H9 (cell line): Measurements from ENCODE around the gene GNAO1. TPM values are rescaled to one million over a fixed set of nuclear protein-coding genes. Genes with fewer than 3 reads are reported as not detected.

Source experiments
- DNase-seq: peaks from one replicate; pipeline ENCODE4 v3.0.0-alpha.2; 2017
- H2AFZ ChIP-seq: one replicate; pipeline ENCODE4 v1.6.1; 2013; ENCODE audit warnings: mild to moderate bottlenecking, low read length, control low read depth, moderate library complexity
- H2AK5ac ChIP-seq: 2 replicates; pipeline ENCODE4 v1.6.1; 2013; ENCODE audit warnings: low read length, control low read depth, mixed read lengths; ENCODE audit not compliant: insufficient read length
- H2BK120ac ChIP-seq: one replicate; pipeline ENCODE4 v1.6.1; 2013; ENCODE audit warnings: low read depth, mild to moderate bottlenecking, low read length, control low read depth, inconsistent platforms; ENCODE audit not compliant: poor library complexity, severe bottlenecking
- H2BK12ac ChIP-seq: 2 replicates; pipeline ENCODE4 v1.6.1; 2013; ENCODE audit warnings: low read length, control low read depth, mixed read lengths, low read depth; ENCODE audit not compliant: insufficient read length
- H2BK15ac ChIP-seq: 2 replicates; pipeline ENCODE4 v1.6.1; 2013; ENCODE audit warnings: low read depth, low read length, control low read depth
- H2BK20ac ChIP-seq: one replicate; pipeline ENCODE4 v1.6.1; 2013; ENCODE audit warnings: low read depth, mild to moderate bottlenecking, low read length, control low read depth, inconsistent platforms; ENCODE audit not compliant: poor library complexity, severe bottlenecking
- H2BK5ac ChIP-seq: 2 replicates; pipeline ENCODE4 v1.6.1; 2013; ENCODE audit warnings: low read length, control low read depth, mixed read lengths; ENCODE audit not compliant: insufficient read length
- H3K14ac ChIP-seq: 2 replicates; pipeline ENCODE4 v1.6.1; 2013; ENCODE audit warnings: low read length, control low read depth; ENCODE audit not compliant: insufficient read depth
- H3K18ac ChIP-seq: 2 replicates; pipeline ENCODE4 v1.6.1; 2013; ENCODE audit warnings: low read depth, mild to moderate bottlenecking, mixed read lengths, low read length, control low read depth; ENCODE audit not compliant: insufficient read length
- H3K23ac ChIP-seq: 2 replicates; pipeline ENCODE4 v1.6.1; 2013; ENCODE audit warnings: low read length, control low read depth, mixed read lengths, low read depth; ENCODE audit not compliant: insufficient read length
- H3K23me2 ChIP-seq: 2 replicates; pipeline ENCODE4 v1.6.1; 2013; ENCODE audit warnings: low read depth, mild to moderate bottlenecking, mixed read lengths, low read length, control low read depth; ENCODE audit not compliant: insufficient read length, poor library complexity, severe bottlenecking
- H3K27ac ChIP-seq: 2 replicates; pipeline ENCODE4 v1.5.1; 2013; ENCODE audit warnings: low read length, control low read depth, mixed read lengths, low read depth; ENCODE audit not compliant: insufficient read length
- H3K27me3 ChIP-seq: 2 replicates; pipeline ENCODE4 v1.6.1; 2013; ENCODE audit warnings: low read length, control low read depth, inconsistent platforms; ENCODE audit not compliant: insufficient read depth
- H3K4ac ChIP-seq: 2 replicates; pipeline ENCODE4 v1.6.1; 2013; ENCODE audit warnings: low read depth, mild to moderate bottlenecking, control low read depth, inconsistent platforms, low read length, moderate library complexity
- H3K4me1 ChIP-seq: 2 replicates; pipeline ENCODE4 v1.6.1; 2013; ENCODE audit warnings: low read length, control low read depth, inconsistent platforms; ENCODE audit not compliant: insufficient read depth
- H3K4me2 ChIP-seq: 2 replicates; pipeline ENCODE4 v1.6.1; 2013; ENCODE audit warnings: low read length, control low read depth, mixed read lengths; ENCODE audit not compliant: insufficient read length, insufficient read depth
- H3K56ac ChIP-seq: 2 replicates; pipeline ENCODE4 v1.6.1; 2013; ENCODE audit warnings: low read depth, mild to moderate bottlenecking, mixed read lengths, low read length, control low read depth; ENCODE audit not compliant: insufficient read length
- H3K79me1 ChIP-seq: 2 replicates; pipeline ENCODE4 v1.6.1; 2013; ENCODE audit warnings: low read depth, mild to moderate bottlenecking, moderate library complexity, low read length, control low read depth, inconsistent platforms; ENCODE audit not compliant: insufficient read depth, poor library complexity, severe bottlenecking
- H3K79me2 ChIP-seq: 2 replicates; pipeline ENCODE4 v1.6.1; 2013; ENCODE audit warnings: low read length, control low read depth, inconsistent platforms; ENCODE audit not compliant: insufficient read depth
- H3K9ac ChIP-seq: 2 replicates; pipeline ENCODE4 v1.6.1; 2013; ENCODE audit warnings: low read length, control low read depth, mixed read lengths; ENCODE audit not compliant: insufficient read length; ENCODE audit errors: extremely low read depth
- H3K9me3 ChIP-seq: one replicate; pipeline ENCODE4 v1.6.1; 2013; ENCODE audit warnings: low read depth, low read length, inconsistent platforms; ENCODE audit not compliant: control insufficient read depth
- H3T11ph ChIP-seq: one replicate; pipeline ENCODE4 v1.6.1; 2013; ENCODE audit warnings: mild to moderate bottlenecking, low read length, control low read depth, inconsistent platforms
- H4K20me1 ChIP-seq: one replicate; pipeline ENCODE4 v1.6.1; 2013; ENCODE audit not compliant: control insufficient read depth, insufficient read length, insufficient read depth
- H4K5ac ChIP-seq: 2 replicates; pipeline ENCODE4 v1.6.1; 2013; ENCODE audit warnings: low read depth, mild to moderate bottlenecking, mixed read lengths, low read length, control low read depth; ENCODE audit not compliant: insufficient read length
- H4K8ac ChIP-seq: replicated peaks from 2 replicates; pipeline ENCODE4 v1.6.1; 2013; ENCODE audit warnings: low read length, control low read depth, mixed read lengths, low read depth; ENCODE audit not compliant: insufficient read length
- H4K91ac ChIP-seq: 2 replicates; pipeline ENCODE4 v1.6.1; 2013; ENCODE audit warnings: low read depth, mild to moderate bottlenecking, moderate library complexity, mixed read lengths, low read length, control low read depth; ENCODE audit not compliant: insufficient read length
- H3K27ac Mint-ChIP-seq, 3 experiments: 2 replicates in 2 of 3; 3 replicates in 1 of 3; pipeline ENCODE4 v1.8.0; 2020 to 2021; ENCODE audit warnings: mixed read lengths in 3 of 3, mild to moderate bottlenecking in 1 of 3, moderate library complexity in 1 of 3
- H3K27me3 Mint-ChIP-seq: 2 replicates; pipeline ENCODE4 v1.8.0; 2021; ENCODE audit warnings: low read depth, mild to moderate bottlenecking, moderate library complexity, mixed read lengths
- H3K36me3 Mint-ChIP-seq, 3 experiments: 2 replicates in 2 of 3; 3 replicates in 1 of 3; pipeline ENCODE4 v1.8.0; 2020 to 2021; ENCODE audit warnings: low read depth in 3 of 3, mixed read lengths in 3 of 3; ENCODE audit not compliant: insufficient read depth in 1 of 3
- H3K4me1 Mint-ChIP-seq, 2 experiments: 2 replicates each; pipeline ENCODE4 v1.8.0; 2020; ENCODE audit warnings: mixed read lengths in 2 of 2
- H3K4me3 Mint-ChIP-seq, 2 experiments: 2 replicates in 1 of 2; 3 replicates in 1 of 2; pipeline ENCODE4 v1.8.0; 2020 to 2021; ENCODE audit warnings: mild to moderate bottlenecking in 2 of 2, mixed read lengths in 2 of 2, moderate library complexity in 1 of 2
- H3K9me3 Mint-ChIP-seq, 2 experiments: 2 replicates in 1 of 2; 3 replicates in 1 of 2; pipeline ENCODE4 v1.8.0; 2020; ENCODE audit warnings: mild to moderate bottlenecking in 2 of 2, mixed read lengths in 2 of 2, moderate library complexity in 1 of 2
- CTCF ChIP-seq: fragments of 200-600 bp; sonication (generic); conservative IDR thresholded peaks from 3 replicates; pipeline ENCODE4 v1.8.0; 2021; ENCODE audit warnings: antibody characterized with exemption, mild to moderate bottlenecking
- WGBS: extraction: QIAGEN DNeasy Blood & Tissue Kit; methylation state at CpG from one replicate; pipeline ENCODE4 v1.1.7; 2013; ENCODE audit warnings: missing lambda C conversion rate, low lambda C conversion rate, mixed read lengths; ENCODE audit not compliant: insufficient read length; ENCODE audit errors: extremely low coverage; 5-methylcytosine and 5-hydroxymethylcytosine counted together
- total RNA-seq: library from RNA; stranded (reverse); gene quantifications from 2 replicates; pipeline ENCODE4 v1.2.1, GENCODE V29; 2021

GNAO1 gene
- total RNA-seq, 1 experiment from 2014 or later, result 16.9 TPM

DNA sequence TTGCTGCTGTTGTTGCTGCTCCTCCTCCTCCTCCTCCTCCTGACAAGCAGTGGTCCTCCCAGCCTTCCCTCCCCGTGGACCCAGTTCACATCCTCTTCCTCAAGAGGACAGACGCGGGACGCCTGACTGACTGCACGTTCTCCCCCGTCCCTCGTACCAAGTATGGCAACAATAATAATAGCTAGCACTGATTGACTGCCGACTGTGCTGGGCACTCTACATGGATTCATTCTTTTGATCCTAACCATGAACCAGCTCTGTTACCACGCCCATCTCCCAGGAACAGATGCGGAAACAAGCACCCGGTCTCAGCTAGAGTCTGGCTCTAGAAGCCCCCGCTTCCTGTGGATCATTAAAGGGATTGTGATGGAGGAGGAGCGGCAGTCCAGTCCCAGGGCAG is 78.0 kb downstream of the GNAO1 start:
- H3K4me2 ChIP-seq, result no peak overlapping the region
- TF ChIP-seq CTCF, result no peak
- Mint-ChIP-seq H3K9me3 (peaks cover 11% of the 10 kb centered on the region in 2 experiments), H3K4me1 (peaks cover 15 to 25% of the 10 kb centered on the region in 2 experiments), H3K36me3 (peaks cover 6 to 12% (median 7%) of the 10 kb centered on the region in 3 experiments), H3K27ac (peak overlapping the region in 2 of 3 experiments; percentile 9 to 82; a peak in 3 of 7 replicates), H3K27me3 (no peaks in the 10 kb centered on the region; the same call in 1 of the 2 replicates), H3K4me3 (no peak overlapping the region)
- no peak overlapping the region for H3K23ac ChIP-seq
- no peak overlapping the region for H3T11ph ChIP-seq
- H2AFZ ChIP-seq, result no peak overlapping the region
- H3K56ac ChIP-seq, result no peak overlapping the region
- H2BK15ac ChIP-seq, result no peak overlapping the region
- H2BK12ac ChIP-seq, result no peak overlapping the region
- H4K91ac ChIP-seq, result no peak overlapping the region
- no peak overlapping the region for H2BK120ac ChIP-seq
- WGBS, result no CpG with 5 or more reads among the region's 13 CpGs
- H3K18ac ChIP-seq, result peak overlapping the region; percentile 3
- no peaks in the 10 kb centered on the region for H4K20me1 ChIP-seq
- H3K79me2 ChIP-seq, result no peaks in the 10 kb centered on the region
- no peak overlapping the region for H2BK20ac ChIP-seq
- no peak overlapping the region for H2BK5ac ChIP-seq
- no peak overlapping the region for H2AK5ac ChIP-seq
- no peak overlapping the region for H3K14ac ChIP-seq
- H3K27me3 ChIP-seq, result no peaks in the 10 kb centered on the region
- no peak for DNase-seq
- H3K9ac ChIP-seq, result no peak overlapping the region
- no peak overlapping the region for H4K8ac ChIP-seq
- H3K23me2 ChIP-seq, result no peaks in the 10 kb centered on the region
- no peaks in the 10 kb centered on the region for H3K9me3 ChIP-seq
- no peaks in the 10 kb centered on the region for H3K79me1 ChIP-seq
- H3K4me1 ChIP-seq, result peaks cover 6% of the 10 kb centered on the region; the same call in 1 of the 2 replicates
- no peak overlapping the region for H3K27ac ChIP-seq
- H4K5ac ChIP-seq, result no peak overlapping the region
- no peak overlapping the region; the same call in 1 of the 2 replicates for H3K4ac ChIP-seq
